ENCODE data around the gene ZNF784. TPM values are rescaled to one million over a fixed set of nuclear protein-coding genes. Genes with fewer than 3 reads are reported as not detected.

ZNF784 gene
- total RNA-seq, 2 experiments from 2014 or later, result 3.6 to 3.7 TPM

DNA sequence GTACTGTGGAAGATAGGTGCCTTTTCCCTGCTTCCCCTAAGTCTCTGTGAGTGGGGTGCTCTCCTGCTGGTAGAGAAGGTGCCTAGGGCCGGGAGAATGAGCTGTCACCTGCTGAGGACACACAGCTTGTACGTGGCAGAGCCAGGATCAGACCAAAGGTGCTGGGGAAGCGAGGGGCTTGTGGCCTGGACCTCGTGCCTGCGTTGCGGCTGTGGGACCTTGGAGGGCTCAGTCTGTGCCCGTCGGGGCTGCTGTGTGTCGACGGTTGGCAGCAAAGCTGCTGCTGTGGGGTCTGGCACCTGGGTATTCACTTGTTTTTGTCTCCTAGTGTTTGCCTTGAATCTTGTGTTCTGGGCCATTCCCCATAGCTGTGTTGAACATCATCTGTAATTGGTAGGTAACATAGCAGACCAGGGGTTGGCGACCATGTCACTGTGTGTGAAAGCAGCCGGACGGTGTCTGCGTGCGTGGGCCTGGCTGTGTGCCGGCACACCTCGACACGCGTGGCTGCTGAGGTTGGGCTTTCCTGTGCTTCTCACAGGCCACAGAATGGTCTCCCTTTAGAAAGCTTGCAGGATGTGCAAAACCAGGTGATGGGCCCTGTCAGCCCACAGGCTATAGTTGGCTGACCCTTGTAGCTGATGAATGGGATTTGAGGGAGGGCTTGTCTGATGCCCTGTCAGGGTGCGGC, 39.6 kb upstream of the ZNF784 start:
- Mint-ChIP-seq H3K4me1 (ENCODE audit: low read depth) (peaks cover 24% of the 10 kb centered on the region), H3K27me3 (no peaks in the 10 kb centered on the region), H3K36me3 (ENCODE audit: low read depth) (peaks cover 62% of the 10 kb centered on the region), H3K4me3 (no peak overlapping the region), H3K9me3 (no peaks in the 10 kb centered on the region), H3K27ac (no peak overlapping the region)
- TF ChIP-seq, protein P1, sequence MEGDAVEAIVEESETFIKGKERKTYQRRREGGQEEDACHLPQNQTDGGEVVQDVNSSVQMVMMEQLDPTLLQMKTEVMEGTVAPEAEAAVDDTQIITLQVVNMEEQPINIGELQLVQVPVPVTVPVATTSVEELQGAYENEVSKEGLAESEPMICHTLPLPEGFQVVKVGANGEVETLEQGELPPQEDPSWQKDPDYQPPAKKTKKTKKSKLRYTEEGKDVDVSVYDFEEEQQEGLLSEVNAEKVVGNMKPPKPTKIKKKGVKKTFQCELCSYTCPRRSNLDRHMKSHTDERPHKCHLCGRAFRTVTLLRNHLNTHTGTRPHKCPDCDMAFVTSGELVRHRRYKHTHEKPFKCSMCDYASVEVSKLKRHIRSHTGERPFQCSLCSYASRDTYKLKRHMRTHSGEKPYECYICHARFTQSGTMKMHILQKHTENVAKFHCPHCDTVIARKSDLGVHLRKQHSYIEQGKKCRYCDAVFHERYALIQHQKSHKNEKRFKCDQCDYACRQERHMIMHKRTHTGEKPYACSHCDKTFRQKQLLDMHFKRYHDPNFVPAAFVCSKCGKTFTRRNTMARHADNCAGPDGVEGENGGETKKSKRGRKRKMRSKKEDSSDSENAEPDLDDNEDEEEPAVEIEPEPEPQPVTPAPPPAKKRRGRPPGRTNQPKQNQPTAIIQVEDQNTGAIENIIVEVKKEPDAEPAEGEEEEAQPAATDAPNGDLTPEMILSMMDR (IDR thresholded peaks at IDR 0.05), result no peak
- POLR2A ChIA-PET, result interaction anchor here (1.0 to 2.2 kb wide), 3 partner anchors 8 to 13 kb away, joined by 3 to 7 read pairs (median 6); no protein-coding TSS in a partner anchor
- CTCF ChIA-PET, result no interaction called here
- DNase-seq (no peak), ATAC-seq (no peak)
- intact Hi-C loops (cut with micrococcal nuclease), result no loop called here

DNA sequence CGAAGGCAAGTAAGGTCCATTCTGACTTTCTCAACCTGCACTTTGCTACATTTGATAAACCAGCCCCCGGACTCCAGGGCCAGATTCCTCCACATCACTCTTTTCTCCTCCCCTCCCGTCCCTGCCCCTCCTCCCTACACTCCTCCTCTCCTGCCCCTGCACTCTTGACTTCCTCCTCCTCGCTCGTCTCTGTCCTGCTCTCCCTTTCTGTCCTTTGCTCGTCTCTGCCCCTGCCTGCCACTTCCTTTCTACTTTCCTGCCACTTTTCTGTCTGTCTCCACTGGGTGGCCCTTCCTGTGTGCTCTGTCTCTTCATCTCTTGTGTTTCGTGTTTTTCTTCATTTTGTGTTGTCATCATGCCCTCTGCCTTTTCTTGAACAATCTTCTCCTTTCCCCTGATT, 37.5 kb upstream of the ZNF784 start:
- Mint-ChIP-seq H3K27ac (peak overlapping the region; percentile 61), H3K27me3 (no peaks in the 10 kb centered on the region), H3K36me3 (ENCODE audit: low read depth) (peaks cover 62% of the 10 kb centered on the region), H3K9me3 (no peaks in the 10 kb centered on the region), H3K4me3 (no peak overlapping the region), H3K4me1 (ENCODE audit: low read depth) (peaks cover 41% of the 10 kb centered on the region)
- no peak for ATAC-seq
- TF ChIP-seq, protein P1 (IDR thresholded peaks at IDR 0.05), result no peak
- DNase-seq, result no peak
- ChIA-PET POLR2A (no interaction called here), CTCF (interaction anchor here (1.6 kb wide), 1 partner anchor 10 kb away, joined by 5 read pairs; no protein-coding TSS in a partner anchor)
- intact Hi-C loops (cut with micrococcal nuclease), result no loop called here

DNA sequence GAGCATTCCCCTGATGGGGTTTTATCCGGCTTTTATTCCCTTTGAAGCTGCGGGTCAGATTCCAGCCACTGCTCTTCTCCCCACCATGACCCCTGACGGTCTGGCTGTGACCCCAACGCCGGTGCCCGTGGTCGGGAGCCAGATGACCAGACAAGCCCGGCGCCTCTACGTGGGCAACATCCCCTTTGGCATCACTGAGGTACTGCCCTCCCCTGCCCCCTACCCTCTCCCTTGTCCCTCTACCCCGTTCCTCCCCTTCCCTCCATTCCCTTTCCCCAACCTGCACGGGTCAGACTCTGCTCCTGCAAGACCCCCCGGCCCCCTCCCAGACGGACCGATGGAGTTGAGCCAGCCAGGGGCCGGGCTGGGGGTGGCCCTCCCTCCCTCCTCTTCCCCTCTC, 36.6 kb upstream of the ZNF784 start:
- H3K36me3 Mint-ChIP-seq (ENCODE audit: low read depth), result peaks cover 65% of the 10 kb centered on the region
- ATAC-seq (no peak), DNase-seq (no peak)
- ChIA-PET CTCF (no interaction called here), POLR2A (interaction anchor here (1.0 kb wide), 1 partner anchor 11 kb away, joined by 4 read pairs; no protein-coding TSS in a partner anchor)
- peaks cover 38% of the 10 kb centered on the region for H3K4me1 Mint-ChIP-seq (ENCODE audit: low read depth)
- no peak overlapping the region for H3K4me3 Mint-ChIP-seq
- H3K9me3 Mint-ChIP-seq, result no peaks in the 10 kb centered on the region
- H3K27ac Mint-ChIP-seq, result no peak overlapping the region
- TF ChIP-seq, protein P1 (IDR thresholded peaks at IDR 0.05), result no peak
- no peaks in the 10 kb centered on the region for H3K27me3 Mint-ChIP-seq
- intact Hi-C loops (cut with micrococcal nuclease), result no loop called here

DNA sequence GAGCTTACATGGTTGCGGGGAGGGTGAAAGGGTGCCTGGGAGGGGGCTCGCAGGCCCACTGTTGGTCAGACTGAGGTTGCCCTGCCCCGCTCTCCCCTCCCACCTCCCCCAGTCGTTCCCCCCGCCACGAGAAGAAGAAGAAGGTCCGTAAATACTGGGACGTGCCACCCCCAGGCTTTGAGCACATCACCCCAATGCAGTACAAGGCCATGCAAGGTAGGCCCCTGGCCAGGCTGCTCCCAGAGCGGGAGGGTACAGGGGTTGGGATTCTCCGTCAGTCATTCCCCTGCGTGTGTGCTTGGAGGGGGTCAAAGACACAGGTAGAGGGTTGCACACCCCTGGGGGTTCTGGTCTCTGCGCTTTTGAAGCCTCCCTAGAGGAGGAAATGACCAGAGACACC, 36.0 kb upstream of the ZNF784 start:
- Mint-ChIP-seq H3K27me3 (no peaks in the 10 kb centered on the region), H3K36me3 (ENCODE audit: low read depth) (peaks cover 71% of the 10 kb centered on the region), H3K9me3 (no peaks in the 10 kb centered on the region), H3K4me3 (no peak overlapping the region), H3K27ac (peak overlapping the region; percentile 71), H3K4me1 (ENCODE audit: low read depth) (peaks cover 38% of the 10 kb centered on the region)
- DNase-seq (no peak), ATAC-seq (no peak)
- TF ChIP-seq, protein P1 (IDR thresholded peaks at IDR 0.05), result no peak
- ChIA-PET CTCF (no interaction called here), POLR2A (interaction anchor here (0.7 to 1.2 kb wide), 3 partner anchors 8 to 11 kb away, joined by 3 to 4 read pairs (median 3); no protein-coding TSS in a partner anchor)
- intact Hi-C loops (cut with micrococcal nuclease), result no loop called here

DNA sequence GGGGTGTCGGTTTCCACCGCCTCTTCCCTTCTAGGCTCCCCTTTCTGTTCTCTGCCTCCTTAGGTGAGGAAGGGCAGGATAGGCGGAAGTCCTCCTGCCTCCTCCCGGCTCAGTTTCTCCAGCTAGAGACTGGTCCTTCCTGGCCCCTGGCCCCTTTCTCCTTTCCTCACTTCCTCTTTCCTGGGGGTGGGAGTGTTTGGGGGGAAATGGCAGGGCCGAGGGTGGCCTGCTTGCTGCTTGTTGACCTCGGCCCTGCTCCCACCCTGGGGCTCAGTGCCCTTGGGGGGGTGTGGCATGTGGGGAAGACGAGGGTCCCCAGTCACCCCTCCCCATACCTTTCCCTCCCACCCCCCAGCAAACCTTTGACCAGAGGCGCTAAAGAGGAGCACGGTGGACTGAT, 35.5 kb upstream of the ZNF784 start:
- POLR2A ChIA-PET, result interaction anchor here (0.7 to 1.2 kb wide), 3 partner anchors 8 to 13 kb away, joined by 3 read pairs; no protein-coding TSS in a partner anchor
- ATAC-seq, result no peak
- peaks cover 70% of the 10 kb centered on the region for H3K36me3 Mint-ChIP-seq (ENCODE audit: low read depth)
- CTCF ChIA-PET, result no interaction called here
- no peak for DNase-seq
- H3K27ac Mint-ChIP-seq, result peak overlapping the region; percentile 79
- H3K9me3 Mint-ChIP-seq, result no peaks in the 10 kb centered on the region
- TF ChIP-seq, protein P1 (IDR thresholded peaks at IDR 0.05), result no peak
- peak overlapping the region; percentile 35 for H3K4me3 Mint-ChIP-seq
- peaks cover 38% of the 10 kb centered on the region for H3K4me1 Mint-ChIP-seq (ENCODE audit: low read depth)
- intact Hi-C loops (cut with micrococcal nuclease), result loop anchor here (10.0 kb wide), 1 partner anchor 405 kb away; the partner anchor contains the start of gene PPP6R1
- H3K27me3 Mint-ChIP-seq, result no peaks in the 10 kb centered on the region

Data from activated CD8-positive, alpha-beta T cell treated with anti-CD3 and anti-CD28 coated beads for 36 hours (primary cell).